ENCODE measurements around the gene ADGRG7. TPM values are rescaled to one million over a fixed set of nuclear protein-coding genes. Genes with fewer than 3 reads are reported as not detected.

ADGRG7 gene
- total RNA-seq, 3 donors from 2014 or later = not detected

DNA sequence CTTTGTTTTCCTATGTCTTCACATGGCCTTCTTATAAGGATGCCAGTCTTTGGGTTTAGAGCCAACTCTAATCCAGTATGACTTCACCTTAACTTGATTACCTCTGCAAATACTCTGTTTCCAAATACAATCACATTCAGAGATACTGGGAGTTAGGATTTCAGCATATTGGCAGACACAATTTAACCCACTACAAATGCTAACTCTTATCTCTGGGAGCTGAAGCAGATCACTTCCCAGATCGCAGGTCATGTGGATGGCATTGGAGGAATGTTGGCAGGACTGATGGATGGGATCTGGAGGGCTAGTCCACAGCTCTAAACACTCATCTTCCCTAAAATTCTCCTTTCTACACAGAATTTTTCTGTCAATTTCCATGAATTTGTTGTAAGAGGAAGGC lies 46.2 kb upstream of the ADGRG7 start:
- TF ChIP-seq POLR2AphosphoS5 (IDR thresholded peaks at IDR 0.05) (no peak), POLR2A (IDR thresholded peaks at IDR 0.05) (no peak), CTCF (IDR thresholded peaks at IDR 0.05) (no peak)
- no peak overlapping the region for H3K4me3 ChIP-seq
- intact Hi-C loops (cut with DNase I; ENCODE audit: low total_unique reads) = no loop called here
- H3K9me3 ChIP-seq = no peaks in the 10 kb centered on the region
- peaks cover 0 to 3% of the 10 kb centered on the region in 2 donors for H3K4me1 ChIP-seq
- no peaks in the 10 kb centered on the region for H3K27me3 ChIP-seq
- no peak for DNase-seq (ENCODE audit: low spot score in 2 of 2)
- H3K36me3 ChIP-seq = no peaks in the 10 kb centered on the region
- peak overlapping the region in 1 of 2 donors; percentile 75 for H3K27ac ChIP-seq

DNA sequence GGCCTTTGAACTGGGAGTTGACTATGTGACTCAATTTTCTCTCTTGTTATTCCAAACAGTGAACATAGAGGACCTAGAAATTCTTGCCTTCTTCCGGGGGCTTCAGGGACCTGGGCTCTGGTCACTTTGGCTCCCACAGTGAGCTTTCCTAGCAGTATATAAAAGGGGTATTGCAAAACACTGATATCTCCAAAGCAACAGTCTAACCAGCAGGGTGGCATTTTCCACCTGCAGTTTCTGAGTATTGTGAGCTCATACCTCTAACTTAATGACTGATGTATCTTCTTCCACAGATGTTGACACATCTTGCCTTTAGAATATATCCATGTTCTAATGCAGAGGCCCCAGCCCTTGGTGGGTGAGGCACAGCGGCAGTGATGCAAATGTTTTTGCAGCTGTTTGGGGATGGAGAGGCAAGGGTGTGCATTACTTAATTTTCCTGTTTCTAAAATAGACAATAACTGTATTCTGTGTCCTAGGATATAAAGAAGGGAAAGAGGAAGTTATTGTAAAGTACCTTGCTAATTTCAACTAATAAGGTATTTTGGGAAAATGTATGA lies 45.7 kb upstream of the ADGRG7 start:
- TF ChIP-seq POLR2AphosphoS5 (IDR thresholded peaks at IDR 0.05) (no peak), POLR2A (IDR thresholded peaks at IDR 0.05) (no peak), CTCF (IDR thresholded peaks at IDR 0.05) (no peak)
- Histone ChIP-seq H3K27me3 (no peaks in the 10 kb centered on the region), H3K9me3 (no peaks in the 10 kb centered on the region), H3K36me3 (no peaks in the 10 kb centered on the region), H3K4me3 (no peak overlapping the region), H3K4me1 (peaks cover 0 to 3% of the 10 kb centered on the region in 2 donors), H3K27ac (peak overlapping the region in 1 of 2 donors; percentile 75)
- DNase-seq (ENCODE audit: low spot score in 2 of 2) = no peak
- intact Hi-C loops (cut with DNase I; ENCODE audit: low total_unique reads) = no loop called here

- no peaks in the 10 kb centered on the region for H3K9me3 ChIP-seq
- no peaks in the 10 kb centered on the region for H3K4me1 ChIP-seq
- no peak for DNase-seq (ENCODE audit: low spot score in 2 of 2)
- TF ChIP-seq CTCF (IDR thresholded peaks at IDR 0.05) = no peak
- no peak for TF ChIP-seq POLR2A (IDR thresholded peaks at IDR 0.05)
- no peak for TF ChIP-seq POLR2AphosphoS5 (IDR thresholded peaks at IDR 0.05)
- H3K27ac ChIP-seq = no peak overlapping the region
- no peaks in the 10 kb centered on the region for H3K27me3 ChIP-seq
- intact Hi-C loops (cut with DNase I; ENCODE audit: low total_unique reads) = no loop called here
- no peaks in the 10 kb centered on the region for H3K36me3 ChIP-seq
- H3K4me3 ChIP-seq = no peak overlapping the region
These were observed 38.6 kb upstream of the ADGRG7 start for GRCh38 chr3:100570811-100571210.

GRCh38 chr3:100574536-100574935 lies 34.9 kb upstream of the ADGRG7 start:
- Histone ChIP-seq H3K9me3 (no peaks in the 10 kb centered on the region), H3K4me1 (no peaks in the 10 kb centered on the region), H3K4me3 (no peak overlapping the region), H3K36me3 (no peaks in the 10 kb centered on the region), H3K27me3 (no peaks in the 10 kb centered on the region), H3K27ac (no peak overlapping the region)
- no peak for TF ChIP-seq POLR2A (IDR thresholded peaks at IDR 0.05)
- TF ChIP-seq POLR2AphosphoS5 (IDR thresholded peaks at IDR 0.05) = no peak
- TF ChIP-seq CTCF (IDR thresholded peaks at IDR 0.05) = no peak
- intact Hi-C loops (cut with DNase I; ENCODE audit: low total_unique reads) = no loop called here
- no peak for DNase-seq (ENCODE audit: low spot score in 2 of 2)

- no peaks in the 10 kb centered on the region for H3K4me1 ChIP-seq
- H3K36me3 ChIP-seq = no peaks in the 10 kb centered on the region
- no peak for DNase-seq (ENCODE audit: low spot score in 2 of 2)
- no peaks in the 10 kb centered on the region for H3K27me3 ChIP-seq
- TF ChIP-seq POLR2A (IDR thresholded peaks at IDR 0.05) (no peak), CTCF (IDR thresholded peaks at IDR 0.05) (no peak), POLR2AphosphoS5 (IDR thresholded peaks at IDR 0.05) (no peak)
- intact Hi-C loops (cut with DNase I; ENCODE audit: low total_unique reads) = no loop called here
- H3K27ac ChIP-seq = no peak overlapping the region
- H3K9me3 ChIP-seq = no peaks in the 10 kb centered on the region
- no peak overlapping the region for H3K4me3 ChIP-seq
These were observed 33.7 kb upstream of the ADGRG7 start for GRCh38 chr3:100575704-100576103.

All from breast epithelium (tissue), 4 donors.